Lower leg skin (tissue), 4 donors: ENCODE data around the gene IFTAP. TPM values are rescaled to one million over a fixed set of nuclear protein-coding genes. Genes with fewer than 3 reads are reported as not detected.

Source experiments
- DNase-seq, 2 donors: peaks; one replicate each; pipeline ENCODE4 v3.0.0-alpha.2; 2019; ENCODE audit warnings: low spot score in 2 of 2
- H3K4me3 ChIP-seq: fragments of 200-600 bp; sonication (generic); 2 replicates; pipeline ENCODE4 v1.5.1; 2017; ENCODE audit warnings: mild to moderate bottlenecking, low read depth; ENCODE audit not compliant: poor library complexity, severe bottlenecking
- POLR2A ChIP-seq, 2 donors: fragments of 450-650 bp; IDR thresholded peaks; one replicate each; pipeline ENCODE4 v1.6.1; 2016 to 2017; ENCODE audit warnings: antibody characterized with exemption in 2 of 2, mild to moderate bottlenecking in 1 of 2, moderate library complexity in 1 of 2
- WGBS, 2 donors: methylation state at CpG; one replicate each; pipeline ENCODE4 v1.1.5; 2018; 5-methylcytosine and 5-hydroxymethylcytosine counted together
- intact Hi-C: fragments of 100-400 bp; cut with DNase I; formaldehyde crosslinking; loops from one replicate; pipeline ENCODE4 v1.15.0; 2023; ENCODE audit warnings: low total_unique reads
- total RNA-seq, 4 donors: library from RNA; depleted of rRNA; stranded (reverse); fragments of >200 nt; gene quantifications; one replicate each; pipeline ENCODE4 v1.1.0, GENCODE V29; 2016
- TF ChIP-seq, protein P1 (sequence below), 3 donors: fragments of 450-650 bp; IDR thresholded peaks; one replicate each; pipeline ENCODE4 v1.5.1; 2016; ENCODE audit warnings: antibody characterized with exemption in 3 of 3, mild to moderate bottlenecking in 3 of 3, moderate library complexity in 2 of 3

The IFTAP gene
- total RNA-seq, 4 donors from 2014 or later = 4.0 to 13.8 (median 9.8) TPM

DNA sequence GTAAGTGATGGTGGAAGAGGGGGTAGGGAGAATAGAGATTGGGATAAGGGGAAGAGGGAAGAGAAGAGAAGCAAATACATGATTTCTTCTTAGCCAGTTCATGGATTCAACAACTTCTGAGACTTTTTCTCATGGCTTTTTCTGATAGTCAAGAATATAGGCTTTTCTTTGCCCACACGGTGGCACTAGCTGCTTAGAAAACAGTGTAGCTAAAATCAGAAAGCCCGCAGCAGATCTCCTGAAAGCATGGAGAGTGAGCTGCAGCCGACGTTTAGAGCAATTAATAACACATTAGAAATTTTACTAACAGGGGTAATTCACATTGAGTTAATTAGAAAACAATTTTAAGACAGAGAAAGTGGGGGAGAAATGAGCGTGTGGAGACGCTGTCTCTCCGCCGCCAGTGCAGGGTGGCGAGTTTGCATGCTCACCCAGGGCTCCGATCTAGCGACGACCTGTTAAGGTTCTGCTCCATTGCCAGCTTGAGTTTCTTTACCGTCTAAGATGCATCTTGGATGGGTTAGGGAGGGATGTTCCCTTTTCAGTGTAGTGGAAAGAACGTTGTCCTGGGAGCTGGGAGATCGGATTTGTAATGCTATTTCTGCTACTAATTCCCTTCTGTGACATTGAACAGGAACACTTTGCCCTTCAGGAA, 29.8 kb upstream of the IFTAP start:
- WGBS, 2 donors = 3 to 5% methylated on average over 15 of the region's 15 CpGs
- intact Hi-C loops = loop anchor here (10.0 kb wide), 1 partner anchor 110 kb away; no protein-coding TSS in a partner anchor
- DNase-seq = peak in 1 of 2 donors; percentile 24
- H3K4me3 ChIP-seq = no peak overlapping the region
- TF ChIP-seq, protein P1, sequence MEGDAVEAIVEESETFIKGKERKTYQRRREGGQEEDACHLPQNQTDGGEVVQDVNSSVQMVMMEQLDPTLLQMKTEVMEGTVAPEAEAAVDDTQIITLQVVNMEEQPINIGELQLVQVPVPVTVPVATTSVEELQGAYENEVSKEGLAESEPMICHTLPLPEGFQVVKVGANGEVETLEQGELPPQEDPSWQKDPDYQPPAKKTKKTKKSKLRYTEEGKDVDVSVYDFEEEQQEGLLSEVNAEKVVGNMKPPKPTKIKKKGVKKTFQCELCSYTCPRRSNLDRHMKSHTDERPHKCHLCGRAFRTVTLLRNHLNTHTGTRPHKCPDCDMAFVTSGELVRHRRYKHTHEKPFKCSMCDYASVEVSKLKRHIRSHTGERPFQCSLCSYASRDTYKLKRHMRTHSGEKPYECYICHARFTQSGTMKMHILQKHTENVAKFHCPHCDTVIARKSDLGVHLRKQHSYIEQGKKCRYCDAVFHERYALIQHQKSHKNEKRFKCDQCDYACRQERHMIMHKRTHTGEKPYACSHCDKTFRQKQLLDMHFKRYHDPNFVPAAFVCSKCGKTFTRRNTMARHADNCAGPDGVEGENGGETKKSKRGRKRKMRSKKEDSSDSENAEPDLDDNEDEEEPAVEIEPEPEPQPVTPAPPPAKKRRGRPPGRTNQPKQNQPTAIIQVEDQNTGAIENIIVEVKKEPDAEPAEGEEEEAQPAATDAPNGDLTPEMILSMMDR (IDR thresholded peaks at IDR 0.05) = no peak
- no peak for TF ChIP-seq POLR2A (IDR thresholded peaks at IDR 0.05)

DNA sequence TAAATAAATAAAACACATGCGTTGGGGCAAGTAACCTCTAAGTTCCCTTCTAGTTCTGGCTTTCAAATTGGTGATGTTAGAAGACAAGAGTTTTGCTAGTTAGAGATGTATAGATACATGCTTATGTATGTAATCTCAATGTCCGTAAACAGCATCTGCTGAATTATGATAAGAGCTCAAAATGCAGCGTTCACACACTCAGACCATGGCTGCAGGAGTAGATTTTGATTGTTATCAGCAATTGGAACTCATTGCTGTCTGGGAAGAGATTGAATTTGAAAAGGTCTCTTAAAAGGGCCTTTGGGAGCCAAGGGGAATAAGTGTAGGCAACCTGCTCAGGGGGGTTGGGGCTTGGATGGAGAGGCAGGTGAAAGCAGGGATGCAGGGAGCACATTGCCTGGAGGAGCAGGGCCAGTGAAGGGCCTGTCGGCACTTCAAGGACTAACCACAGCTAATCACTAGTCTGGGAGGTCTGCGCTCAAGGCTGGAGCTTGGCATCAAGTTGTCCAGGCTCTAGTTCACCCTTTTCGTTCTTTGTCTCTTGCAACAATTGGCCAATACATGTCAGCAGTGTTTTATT, 29.2 kb upstream of the IFTAP start:
- 62 to 65% methylated on average over 6 of the region's 6 CpGs for WGBS, 2 donors
- no peak for TF ChIP-seq POLR2A (IDR thresholded peaks at IDR 0.05)
- TF ChIP-seq, protein P1 (IDR thresholded peaks at IDR 0.05) = no peak
- DNase-seq = no peak

DNA sequence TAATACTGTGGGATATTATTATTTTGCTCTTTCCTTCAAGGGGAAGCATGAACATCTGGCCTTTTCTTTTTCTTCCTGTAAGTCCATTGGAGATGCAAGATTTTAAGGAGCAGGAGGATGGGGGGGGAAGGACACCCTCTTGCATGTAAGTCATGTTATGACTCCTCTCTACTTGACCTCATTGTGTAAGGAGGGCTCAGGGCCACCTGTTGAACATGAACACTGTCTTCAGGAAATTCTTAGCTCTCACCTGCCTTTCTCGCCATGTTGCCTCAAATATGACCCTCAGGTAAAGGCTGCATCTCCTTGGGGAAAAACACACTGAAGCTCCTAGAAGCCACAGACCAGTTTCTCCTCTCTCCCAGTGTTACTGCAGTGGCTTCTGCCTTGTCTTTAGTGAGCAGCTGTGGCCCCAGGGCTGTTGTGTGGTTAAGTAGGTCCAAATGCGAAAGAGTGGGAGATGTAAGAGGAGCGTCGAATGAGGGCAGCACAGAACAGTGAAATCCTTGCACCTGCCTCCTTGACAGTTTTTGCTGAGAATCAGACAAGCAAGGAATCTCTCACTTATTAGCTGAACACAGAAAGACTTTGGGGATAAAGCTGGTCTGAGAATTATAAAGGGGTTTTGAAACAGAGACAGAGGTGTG, 27.8 kb upstream of the IFTAP start:
- TF ChIP-seq POLR2A (IDR thresholded peaks at IDR 0.05) = no peak
- TF ChIP-seq, protein P1 (IDR thresholded peaks at IDR 0.05) = no peak
- WGBS, 2 donors = 86% methylated on average over 4 of the region's 4 CpGs
- no peak for DNase-seq
- H3K4me3 ChIP-seq = no peak overlapping the region
- intact Hi-C loops = loop anchor here (10.0 kb wide), 1 partner anchor 108 kb away; no protein-coding TSS in a partner anchor

More for the DNA sequence above, 29.2 kb upstream of the IFTAP start:
- intact Hi-C loops = loop anchor here (10.0 kb wide), 1 partner anchor 110 kb away; no protein-coding TSS in a partner anchor
- no peak overlapping the region for H3K4me3 ChIP-seq

DNA sequence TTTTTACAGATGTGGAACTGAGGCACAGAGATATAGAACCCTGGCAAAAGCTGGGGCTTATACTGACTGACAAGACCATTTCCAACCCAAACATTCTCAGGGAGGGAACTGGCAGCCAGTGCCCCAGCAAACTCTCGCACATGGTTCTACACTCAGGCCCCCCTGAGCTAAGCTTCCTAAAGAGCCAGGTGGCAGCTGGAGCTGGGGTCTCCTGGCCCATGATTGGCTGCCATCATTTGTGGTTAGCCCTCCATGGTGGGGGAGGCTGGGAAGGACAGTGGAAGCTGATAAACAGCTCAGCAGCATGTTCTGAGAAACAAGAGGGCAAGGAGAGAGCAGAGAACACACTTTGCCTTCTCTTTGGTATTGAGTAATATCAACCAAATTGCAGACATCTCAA, 26.6 kb upstream of the IFTAP start, which contains the start of gene RAG1:
TSS of gene RAG1 (plus strand) at position 314 of the 400 bp plus-strand sequence. CDS start 5,298 bp downstream, outside the sequence.
- TF ChIP-seq, protein P1 (IDR thresholded peaks at IDR 0.05) = no peak
- no peak for TF ChIP-seq POLR2A (IDR thresholded peaks at IDR 0.05)
- H3K4me3 ChIP-seq = no peak within 1 kb of the TSS
- DNase-seq = no peak
- intact Hi-C loops = loop anchor here (10.0 kb wide), 1 partner anchor 107 kb away; no protein-coding TSS in a partner anchor
- WGBS, 2 donors = 71 to 86% methylated on average over 1 of the region's 1 CpG

DNA sequence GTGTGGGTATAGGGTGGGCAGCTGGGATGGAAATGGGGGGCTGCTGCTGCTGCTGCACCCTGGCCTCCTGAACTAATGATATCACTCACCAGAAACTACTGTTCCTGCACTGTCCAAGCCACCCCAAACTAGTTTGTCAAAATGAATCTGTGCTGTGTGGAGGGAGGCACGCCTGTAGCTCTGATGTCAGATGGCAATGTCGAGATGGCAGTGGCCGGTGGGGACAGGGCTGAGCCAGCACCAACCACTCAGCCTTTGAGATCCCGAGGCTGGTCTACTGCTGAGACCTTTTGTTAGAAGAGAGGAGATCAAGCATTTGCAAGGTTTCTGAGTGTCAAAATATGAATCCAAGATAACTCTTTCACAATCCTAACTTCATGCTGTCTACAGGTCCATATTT, 25.2 kb upstream of the IFTAP start:
- intact Hi-C loops = loop anchor here (10.0 kb wide), 1 partner anchor 106 kb away; no protein-coding TSS in a partner anchor
- 86 to 89% methylated on average over 4 of the region's 4 CpGs for WGBS, 2 donors
- no peak overlapping the region for H3K4me3 ChIP-seq
- TF ChIP-seq POLR2A (IDR thresholded peaks at IDR 0.05) = no peak
- TF ChIP-seq, protein P1 (IDR thresholded peaks at IDR 0.05) = no peak
- DNase-seq = no peak
